ENCODE measurements around the gene GUCA2A.

DNA sequence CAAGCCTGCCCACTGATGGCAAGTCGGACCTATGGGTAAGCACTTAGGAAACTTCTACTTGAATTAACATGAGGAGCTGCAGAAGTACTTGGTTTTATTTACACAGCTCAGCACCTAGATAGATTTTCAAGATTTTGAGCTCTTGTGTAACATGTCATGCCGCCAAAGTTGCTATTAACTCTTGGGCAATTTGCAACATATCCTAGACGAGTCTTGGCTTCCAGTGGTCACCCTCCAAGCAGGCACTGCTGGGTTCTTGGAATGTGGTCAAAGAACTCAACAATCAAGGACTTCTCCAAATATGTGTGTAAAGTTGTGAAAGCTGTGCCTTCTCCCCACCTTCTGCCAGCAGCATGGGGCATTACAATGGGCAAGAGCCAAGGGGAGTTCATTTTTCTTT lies 29.1 kb downstream of the GUCA2A start:
- TF ChIP-seq CEBPB (IDR thresholded peaks at IDR 0.05; ENCODE audit: low read depth, low read length) (no peak), RFX5 (IDR thresholded peaks at IDR 0.05; ENCODE audit: low read depth, low read length) (no peak), POLR2A (IDR thresholded peaks at IDR 0.05; ENCODE audit: low read depth, low read length) (no peak), BHLHE40 (IDR thresholded peaks at IDR 0.05; ENCODE audit: low read depth, low read length) (no peak), RCOR1 (IDR thresholded peaks at IDR 0.05; ENCODE audit: insufficient replicate concordance, low read length) (no peak)
- TF ChIP-seq, protein P1, sequence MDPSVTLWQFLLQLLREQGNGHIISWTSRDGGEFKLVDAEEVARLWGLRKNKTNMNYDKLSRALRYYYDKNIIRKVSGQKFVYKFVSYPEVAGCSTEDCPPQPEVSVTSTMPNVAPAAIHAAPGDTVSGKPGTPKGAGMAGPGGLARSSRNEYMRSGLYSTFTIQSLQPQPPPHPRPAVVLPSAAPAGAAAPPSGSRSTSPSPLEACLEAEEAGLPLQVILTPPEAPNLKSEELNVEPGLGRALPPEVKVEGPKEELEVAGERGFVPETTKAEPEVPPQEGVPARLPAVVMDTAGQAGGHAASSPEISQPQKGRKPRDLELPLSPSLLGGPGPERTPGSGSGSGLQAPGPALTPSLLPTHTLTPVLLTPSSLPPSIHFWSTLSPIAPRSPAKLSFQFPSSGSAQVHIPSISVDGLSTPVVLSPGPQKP (IDR thresholded peaks at IDR 0.05; ENCODE audit: borderline replicate concordance, low read depth, low read length) = no peak
- TF ChIP-seq, protein P2, sequence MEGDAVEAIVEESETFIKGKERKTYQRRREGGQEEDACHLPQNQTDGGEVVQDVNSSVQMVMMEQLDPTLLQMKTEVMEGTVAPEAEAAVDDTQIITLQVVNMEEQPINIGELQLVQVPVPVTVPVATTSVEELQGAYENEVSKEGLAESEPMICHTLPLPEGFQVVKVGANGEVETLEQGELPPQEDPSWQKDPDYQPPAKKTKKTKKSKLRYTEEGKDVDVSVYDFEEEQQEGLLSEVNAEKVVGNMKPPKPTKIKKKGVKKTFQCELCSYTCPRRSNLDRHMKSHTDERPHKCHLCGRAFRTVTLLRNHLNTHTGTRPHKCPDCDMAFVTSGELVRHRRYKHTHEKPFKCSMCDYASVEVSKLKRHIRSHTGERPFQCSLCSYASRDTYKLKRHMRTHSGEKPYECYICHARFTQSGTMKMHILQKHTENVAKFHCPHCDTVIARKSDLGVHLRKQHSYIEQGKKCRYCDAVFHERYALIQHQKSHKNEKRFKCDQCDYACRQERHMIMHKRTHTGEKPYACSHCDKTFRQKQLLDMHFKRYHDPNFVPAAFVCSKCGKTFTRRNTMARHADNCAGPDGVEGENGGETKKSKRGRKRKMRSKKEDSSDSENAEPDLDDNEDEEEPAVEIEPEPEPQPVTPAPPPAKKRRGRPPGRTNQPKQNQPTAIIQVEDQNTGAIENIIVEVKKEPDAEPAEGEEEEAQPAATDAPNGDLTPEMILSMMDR (conservative IDR thresholded peaks at IDR 0.05; ENCODE audit: low read depth, low read length) = no peak

All from IMR-90 (cell line).